GM19468 (cell line): Measurements from ENCODE around the gene CPSF3.
A peak's percentile ranks its signal among the peaks of the same experiment; 100 is the strongest.

ENCODE experiments used
- ATAC-seq: cut with Tn5 transposase; IDR thresholded peaks from one replicate; pipeline ENCODE4 v1.9.1; 2021; ENCODE audit warnings: mild to moderate bottlenecking, moderate library complexity, moderate number of reproducible peaks; ENCODE audit not compliant: unreplicated experiment; ENCODE audit errors: extremely low read depth

The CPSF3 gene

GRCh38 chr2:9416962-9417316 is 6.5 kb upstream of the CPSF3 start:
- ATAC-seq: no peak

GRCh38 chr2:9417725-9418124 is 5.7 kb upstream of the CPSF3 start:
- no peak for ATAC-seq

GRCh38 chr2:9418746-9419145 is 4.7 kb upstream of the CPSF3 start:
- no peak for ATAC-seq

- no peak for ATAC-seq
Observed at GRCh38 chr2:9419541-9419940, 3.9 kb upstream of the CPSF3 start.

GRCh38 chr2:9420495-9420894 is 3.0 kb upstream of the CPSF3 start:
- no peak for ATAC-seq

- ATAC-seq: peak; percentile 0
Observed at GRCh38 chr2:9422321-9423099, 944 bp upstream of the CPSF3 start.

GRCh38 chr2:9423922-9424272 is 443 bp downstream of the CPSF3 start:
- no peak for ATAC-seq

GRCh38 chr2:9424447-9425164 is 1.2 kb downstream of the CPSF3 start:
- ATAC-seq: no peak

- ATAC-seq: no peak
Observed at GRCh38 chr2:9428965-9429577, 5.6 kb downstream of the CPSF3 start.

GRCh38 chr2:9430316-9431293 is 7.2 kb downstream of the CPSF3 start:
- no peak for ATAC-seq

- no peak for ATAC-seq
Observed at GRCh38 chr2:9434489-9434888, 11.0 kb downstream of the CPSF3 start.

GRCh38 chr2:9439536-9439935 is 16.1 kb downstream of the CPSF3 start:
- no peak for ATAC-seq

- ATAC-seq: no peak
Observed at GRCh38 chr2:9440058-9440727, 16.7 kb downstream of the CPSF3 start.

GRCh38 chr2:9441556-9441955 is 18.1 kb downstream of the CPSF3 start:
- ATAC-seq: no peak

GRCh38 chr2:9443526-9443925 is 20.1 kb downstream of the CPSF3 start:
- no peak for ATAC-seq

GRCh38 chr2:9445089-9445488 is 21.6 kb downstream of the CPSF3 start:
- ATAC-seq: no peak

- ATAC-seq: no peak
Observed at GRCh38 chr2:9451231-9451630, 27.8 kb downstream of the CPSF3 start.

- no peak for ATAC-seq
Observed at GRCh38 chr2:9460441-9461017, 37.1 kb downstream of the CPSF3 start.

- no peak for ATAC-seq
Observed at GRCh38 chr2:9461079-9461478, 37.6 kb downstream of the CPSF3 start.
